SW 1271 (cell line): ENCODE measurements around the gene KRTAP10-7.
"Not testable (repeated sequence)": the region's sequence is repeated elsewhere in the genome, so short reads cannot be mapped to it uniquely, and the experiment has no call there.

Experiments used
- DNase-seq, 2 experiments: peaks; one replicate each; lab custom pipeline; 2025; lab: John Stamatoyannopoulos, UW

Gene KRTAP10-7, protein sequence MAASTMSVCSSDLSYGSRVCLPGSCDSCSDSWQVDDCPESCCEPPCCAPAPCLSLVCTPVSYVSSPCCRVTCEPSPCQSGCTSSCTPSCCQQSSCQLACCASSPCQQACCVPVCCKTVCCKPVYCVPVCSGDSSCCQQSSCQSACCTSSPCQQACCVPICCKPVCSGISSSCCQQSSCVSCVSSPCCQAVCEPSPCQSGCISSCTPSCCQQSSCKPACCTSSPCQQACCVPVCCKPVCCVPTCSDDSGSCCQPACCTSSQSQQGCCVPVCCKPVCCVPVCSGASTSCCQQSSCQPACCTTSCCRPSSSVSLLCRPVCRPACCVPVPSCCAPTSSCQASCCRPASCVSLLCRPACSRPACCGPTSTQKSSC

DNA sequence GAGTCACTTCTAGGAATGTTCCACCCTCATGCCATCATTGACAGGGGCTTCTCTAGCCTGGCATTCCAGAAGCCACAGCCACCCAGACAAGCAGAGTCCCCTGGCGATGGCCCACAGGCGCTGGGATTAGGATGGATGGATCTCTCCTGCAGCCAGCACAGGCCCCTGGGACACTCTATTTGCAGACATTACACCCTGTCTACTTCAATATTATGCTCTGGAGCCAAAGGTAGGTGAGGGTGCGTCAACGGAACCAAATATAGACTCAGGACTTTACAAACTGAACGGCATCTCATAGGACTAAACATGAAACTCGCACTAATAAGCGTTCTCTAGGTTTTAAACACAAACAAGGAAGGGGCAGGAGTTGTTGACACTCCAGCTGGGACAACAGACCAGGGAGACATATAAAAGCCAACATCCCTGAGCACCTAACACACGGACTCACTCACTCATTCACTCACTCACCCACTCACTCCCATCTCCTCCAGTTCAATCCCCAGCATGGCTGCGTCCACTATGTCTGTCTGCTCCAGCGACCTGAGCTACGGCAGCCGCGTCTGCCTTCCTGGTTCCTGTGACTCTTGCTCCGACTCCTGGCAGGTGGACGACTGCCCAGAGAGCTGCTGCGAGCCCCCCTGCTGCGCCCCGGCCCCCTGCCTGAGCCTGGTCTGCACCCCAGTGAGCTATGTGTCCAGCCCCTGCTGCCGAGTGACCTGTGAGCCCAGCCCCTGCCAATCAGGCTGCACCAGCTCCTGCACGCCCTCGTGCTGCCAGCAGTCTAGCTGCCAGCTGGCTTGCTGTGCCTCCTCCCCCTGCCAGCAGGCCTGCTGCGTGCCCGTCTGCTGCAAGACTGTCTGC is at the start of gene KRTAP10-7:
TSS of gene KRTAP10-7 (plus strand) at position 480 of the 861 bp plus-strand sequence. CDS start at position 505, 25 bp downstream.
- DNase-seq = not testable (repeated sequence)

DNA sequence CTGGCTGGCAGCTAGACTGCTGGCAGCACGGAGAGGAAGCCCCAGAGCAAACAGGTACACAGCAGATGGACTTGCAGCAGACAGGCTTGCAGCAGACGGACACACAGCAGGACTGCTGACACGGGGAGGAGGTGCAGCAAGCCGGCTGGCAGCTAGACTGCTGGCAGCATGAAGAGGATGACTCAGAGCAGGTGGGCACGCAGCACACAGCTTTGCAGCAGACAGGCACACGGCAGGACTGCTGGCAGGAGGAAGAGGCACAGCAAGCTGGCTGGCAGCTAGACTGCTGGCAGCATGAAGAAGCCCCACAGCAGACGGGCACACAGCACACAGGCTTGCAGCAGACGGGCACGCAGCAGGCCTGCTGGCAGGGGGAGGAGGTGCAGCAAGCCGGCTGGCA is 49.6 kb upstream of the KRTAP10-7 start:
- DNase-seq = no peak

DNA sequence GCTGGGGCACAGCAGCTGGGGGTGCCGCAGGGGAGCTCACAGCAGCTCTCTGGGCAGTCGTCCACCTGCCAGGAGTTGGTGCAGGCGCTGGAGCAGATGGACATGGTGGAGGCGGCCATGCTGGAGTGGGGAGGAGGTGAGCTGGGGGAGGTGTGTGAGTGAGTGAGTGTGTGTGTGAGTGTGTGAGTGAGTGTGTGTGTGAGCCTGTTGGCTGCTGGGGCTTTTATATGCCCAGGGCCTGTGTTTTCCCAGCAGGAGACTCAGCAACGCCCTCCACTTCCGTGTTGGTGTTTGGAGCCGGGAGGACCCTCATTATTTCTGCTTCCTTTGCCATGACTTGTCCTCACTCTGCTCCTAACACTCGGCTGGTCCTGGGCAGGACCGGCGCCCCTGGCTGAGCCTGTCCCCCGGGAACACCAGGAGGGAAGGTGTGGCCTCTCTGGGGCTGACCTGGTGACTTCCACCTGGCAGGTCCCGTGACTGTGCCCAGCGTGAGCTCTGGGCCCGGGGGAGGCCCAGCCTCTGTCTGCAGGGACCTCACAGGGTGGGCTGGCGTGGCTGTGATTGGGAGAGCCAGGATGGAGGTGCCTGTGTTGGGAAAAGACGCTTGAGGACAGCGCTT is 48.9 kb upstream of the KRTAP10-7 start, which contains the start of gene KRTAP10-2:
TSS of gene KRTAP10-2 (minus strand) at position 166 of the 622 bp plus-strand sequence. CDS start at position 119, 47 bp downstream.
- DNase-seq = no peak

DNA sequence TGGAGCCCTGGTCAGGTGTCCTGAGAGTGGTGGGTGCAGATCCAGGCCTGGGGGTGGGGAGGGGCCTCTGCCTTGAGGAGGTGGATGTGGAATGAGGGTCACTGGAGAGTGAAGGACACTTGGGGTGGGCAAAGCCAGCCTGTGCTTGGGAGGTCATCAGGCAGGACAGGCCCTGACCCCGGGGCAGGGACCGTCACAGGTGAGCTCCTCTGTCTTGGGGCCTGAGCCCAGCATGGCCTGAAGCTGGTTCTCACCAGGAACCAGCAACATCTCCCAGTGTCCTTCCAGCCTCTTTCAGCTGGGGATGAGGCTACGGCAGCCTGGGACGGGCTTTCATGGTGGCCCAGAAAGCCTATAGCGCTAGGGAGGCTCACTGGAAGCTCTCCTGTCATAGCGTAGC is 48.3 kb upstream of the KRTAP10-7 start:
- no peak for DNase-seq

DNA sequence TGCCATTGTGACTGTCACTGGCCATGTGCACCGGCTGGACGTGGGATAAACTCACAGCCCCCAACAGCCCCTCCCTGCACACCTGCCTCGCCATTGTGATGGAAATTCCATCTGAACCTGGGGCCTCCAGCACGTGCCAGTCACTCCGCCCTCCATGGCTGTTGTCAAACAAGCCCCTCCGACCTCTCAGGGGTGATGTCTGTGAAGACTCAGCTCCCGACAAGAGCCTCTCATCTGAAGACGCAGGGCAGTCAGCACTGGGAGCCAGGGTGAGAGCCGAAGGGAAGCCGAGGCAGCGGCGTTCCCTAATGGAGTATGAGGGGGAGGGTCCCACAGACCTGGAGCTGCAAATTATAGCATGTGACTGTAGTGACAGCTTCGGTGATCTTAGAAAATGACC is 47.7 kb upstream of the KRTAP10-7 start:
- no peak for DNase-seq

DNA sequence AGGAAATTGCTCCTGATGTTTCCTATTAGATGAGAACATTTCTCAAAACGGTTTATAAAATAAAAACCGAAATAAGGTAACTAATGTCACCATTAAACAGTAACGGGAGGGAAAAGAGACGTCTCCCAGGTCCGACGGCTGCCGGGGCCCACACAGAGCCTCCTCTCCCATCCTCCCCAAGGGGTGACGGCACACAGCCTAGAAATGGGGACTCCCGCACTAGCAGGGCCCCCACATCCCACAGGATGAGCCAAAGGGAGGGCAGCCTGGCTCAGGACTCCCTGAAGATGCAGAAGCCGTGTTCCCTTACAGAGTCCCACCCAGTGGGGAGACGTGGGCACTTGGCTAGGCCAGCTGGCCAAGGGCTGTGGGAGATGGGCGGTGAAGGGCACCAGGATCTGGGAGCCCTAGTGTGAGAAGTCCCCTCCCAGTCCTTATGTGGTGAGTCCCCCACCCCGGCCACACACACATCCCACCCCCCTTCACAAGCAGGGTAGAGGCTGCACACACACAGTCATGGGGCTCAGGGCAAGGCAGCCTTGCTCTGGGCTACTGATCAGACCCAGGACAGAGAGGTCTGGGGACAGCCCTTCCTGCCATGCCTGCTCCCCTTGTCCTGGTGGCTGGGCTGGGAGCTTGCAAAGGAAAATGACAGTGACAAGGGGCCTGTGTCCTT is 45.1 kb upstream of the KRTAP10-7 start:
- no peak for DNase-seq

DNA sequence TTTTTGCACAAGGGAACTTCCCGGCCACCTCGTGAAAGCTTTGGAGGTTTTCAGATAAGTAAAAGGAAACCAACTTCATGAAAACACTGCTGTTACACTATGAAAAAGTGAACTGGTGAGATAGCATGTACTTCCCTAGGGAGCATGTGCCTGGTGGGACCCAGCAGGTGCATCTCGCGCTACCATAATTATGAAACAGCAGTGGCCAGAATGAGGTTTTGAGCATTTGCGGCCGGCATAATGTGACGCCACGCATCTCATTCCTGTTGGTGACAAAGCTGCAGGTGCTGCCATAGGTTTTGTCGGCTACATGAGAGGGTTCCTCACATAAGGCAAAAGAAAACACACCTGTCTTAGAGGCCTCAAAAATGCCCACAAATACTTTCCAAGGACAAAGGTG is 43.5 kb upstream of the KRTAP10-7 start:
- DNase-seq = no peak

DNA sequence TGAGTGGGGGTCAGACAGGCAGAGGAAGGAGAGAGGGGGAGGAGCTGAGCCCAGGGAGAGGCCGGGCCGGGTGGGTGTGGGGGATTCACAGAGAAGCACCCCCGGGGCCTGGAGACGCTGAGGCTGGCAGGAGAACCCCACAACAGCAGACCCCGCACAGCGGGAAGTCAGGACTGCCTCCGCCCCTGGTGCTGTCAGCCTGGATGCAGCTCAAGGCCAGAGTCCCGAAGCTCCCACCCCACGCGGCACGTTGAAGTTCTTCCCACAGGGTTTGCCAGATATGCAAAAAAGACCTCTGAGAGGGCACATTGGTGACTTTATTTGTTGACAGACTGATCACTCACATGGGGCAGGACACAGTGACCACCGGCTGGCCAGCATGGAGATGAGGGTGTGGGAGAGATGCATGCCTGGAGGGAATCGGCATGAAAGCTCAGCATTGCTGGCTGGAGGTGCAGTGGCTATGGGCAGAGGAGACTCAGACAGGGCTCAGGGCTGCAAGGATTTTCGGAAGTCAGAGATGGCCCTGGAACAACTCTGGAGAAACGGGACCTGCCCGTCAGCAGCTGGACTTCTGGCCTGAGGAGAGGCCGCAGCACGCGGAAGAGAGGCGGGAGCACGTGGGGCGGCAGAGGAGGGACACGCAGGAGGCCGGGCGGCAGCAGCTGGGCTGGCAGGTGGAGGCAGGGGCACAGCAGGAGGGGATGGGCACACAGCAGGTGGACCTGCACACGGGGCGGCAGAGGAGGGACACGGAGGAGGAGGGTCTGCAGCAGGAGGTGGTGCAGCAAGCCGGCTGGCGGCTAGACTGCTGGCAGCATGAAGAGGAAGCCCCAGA is 42.7 kb upstream of the KRTAP10-7 start:
- DNase-seq = no peak

DNA sequence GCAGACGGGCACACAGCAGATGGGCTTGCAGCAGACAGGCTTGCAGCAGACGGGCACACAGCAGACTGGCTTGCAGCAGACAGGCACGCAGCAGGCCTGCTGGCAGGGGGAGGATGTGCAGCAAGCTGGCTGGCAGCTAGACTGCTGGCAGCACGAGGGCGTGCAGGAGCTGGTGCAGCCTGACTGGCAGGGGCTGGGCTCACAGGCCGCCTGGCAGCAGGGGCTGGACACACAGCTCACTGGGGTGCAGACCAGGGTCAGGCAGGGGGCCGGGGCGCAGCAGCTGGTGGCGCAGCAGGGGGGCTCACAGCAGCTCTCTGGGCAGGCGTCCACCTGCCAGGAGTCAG is 42.1 kb upstream of the KRTAP10-7 start:
- DNase-seq = not testable (repeated sequence)

DNA sequence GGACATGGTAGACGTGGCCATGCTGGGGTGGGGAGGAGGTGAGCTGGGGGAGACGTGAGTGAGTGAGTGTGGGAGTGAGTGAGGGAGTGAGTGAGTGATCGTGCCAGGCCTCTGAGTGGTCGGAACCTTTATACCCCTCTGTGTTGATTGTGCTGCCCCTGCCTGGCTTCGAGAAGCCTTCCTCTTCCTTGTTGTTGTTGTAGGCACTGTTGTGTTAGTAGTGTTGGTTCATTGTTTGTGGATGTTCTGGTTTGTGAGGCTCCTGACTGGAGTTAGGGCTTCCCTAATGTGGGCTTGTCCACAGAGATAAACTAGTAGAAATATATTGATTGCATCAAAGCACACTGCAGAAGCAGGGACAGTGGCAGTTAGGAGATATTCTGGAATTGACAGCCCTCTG is 41.7 kb upstream of the KRTAP10-7 start, which contains the start of gene KRTAP10-3:
TSS of gene KRTAP10-3 (minus strand) at position 101 of the 400 bp plus-strand sequence. CDS start at position 21, 80 bp downstream.
- no peak for DNase-seq

DNA sequence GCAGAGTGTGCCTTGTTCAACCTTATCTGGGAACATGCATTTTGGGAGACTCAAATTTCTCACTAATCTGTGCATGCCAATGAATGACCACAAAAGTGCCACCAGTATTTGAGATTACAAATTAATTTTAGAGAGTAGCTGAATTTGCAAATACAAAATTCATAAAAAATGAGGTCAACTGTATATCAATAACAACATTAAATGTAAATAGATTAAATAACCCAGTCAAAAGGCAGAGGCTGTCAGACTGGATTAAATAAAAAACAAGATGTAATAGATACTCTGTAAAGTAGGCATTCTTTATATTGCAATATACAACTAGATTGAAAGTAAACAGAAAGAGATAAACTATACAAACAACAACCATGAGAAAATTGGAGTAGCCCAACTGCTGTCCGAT is 36.3 kb upstream of the KRTAP10-7 start:
- DNase-seq = no peak

DNA sequence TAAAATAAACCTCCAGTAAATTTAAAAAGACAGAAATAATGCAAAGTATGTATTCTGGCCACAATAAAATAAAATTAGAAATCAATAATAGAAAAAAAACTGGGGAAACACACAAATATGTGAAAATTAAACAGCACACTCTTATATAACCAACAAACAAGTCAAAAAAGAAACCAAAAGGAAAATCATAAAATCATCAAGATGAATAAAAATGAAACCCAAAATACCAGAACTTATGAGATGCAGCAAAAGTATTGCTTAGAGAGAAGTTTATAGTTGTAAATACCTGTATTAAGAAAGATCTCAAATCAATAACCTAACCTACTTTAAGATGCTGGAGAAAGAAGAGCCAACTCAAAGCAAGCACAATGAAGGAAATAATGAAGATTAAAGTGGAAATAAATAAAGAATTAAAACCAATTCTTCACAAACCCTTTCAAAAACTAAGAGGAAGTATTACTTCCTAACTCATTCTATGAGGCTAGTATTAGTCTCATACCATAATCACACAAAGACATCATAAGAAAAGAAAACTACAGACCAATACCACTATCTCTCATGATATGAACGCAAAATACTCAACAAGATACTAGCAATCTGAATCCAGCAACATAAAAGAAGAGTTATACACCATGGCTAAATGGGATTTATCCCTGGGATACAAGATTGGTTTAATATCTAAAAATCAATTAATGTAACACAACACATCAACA is 35.4 kb upstream of the KRTAP10-7 start:
- no peak for DNase-seq

DNA sequence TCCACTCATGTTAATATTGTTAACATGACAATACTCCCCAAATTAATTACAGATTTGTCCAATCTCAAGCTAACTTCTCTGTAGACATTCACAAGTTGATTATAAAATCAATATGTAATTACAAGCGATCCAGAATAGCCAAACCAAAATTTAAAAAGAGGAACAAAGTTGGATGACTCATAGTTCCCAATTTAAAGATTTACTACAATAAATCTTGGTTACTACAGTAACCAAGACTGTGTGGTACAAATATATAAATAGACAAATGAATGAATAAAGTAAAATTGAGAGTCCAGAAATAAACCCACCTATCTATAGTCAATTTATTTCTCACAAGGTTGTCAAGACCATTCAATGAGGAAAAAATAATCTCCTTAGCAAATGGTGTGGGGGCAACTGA is 34.0 kb upstream of the KRTAP10-7 start:
- DNase-seq = no peak

DNA sequence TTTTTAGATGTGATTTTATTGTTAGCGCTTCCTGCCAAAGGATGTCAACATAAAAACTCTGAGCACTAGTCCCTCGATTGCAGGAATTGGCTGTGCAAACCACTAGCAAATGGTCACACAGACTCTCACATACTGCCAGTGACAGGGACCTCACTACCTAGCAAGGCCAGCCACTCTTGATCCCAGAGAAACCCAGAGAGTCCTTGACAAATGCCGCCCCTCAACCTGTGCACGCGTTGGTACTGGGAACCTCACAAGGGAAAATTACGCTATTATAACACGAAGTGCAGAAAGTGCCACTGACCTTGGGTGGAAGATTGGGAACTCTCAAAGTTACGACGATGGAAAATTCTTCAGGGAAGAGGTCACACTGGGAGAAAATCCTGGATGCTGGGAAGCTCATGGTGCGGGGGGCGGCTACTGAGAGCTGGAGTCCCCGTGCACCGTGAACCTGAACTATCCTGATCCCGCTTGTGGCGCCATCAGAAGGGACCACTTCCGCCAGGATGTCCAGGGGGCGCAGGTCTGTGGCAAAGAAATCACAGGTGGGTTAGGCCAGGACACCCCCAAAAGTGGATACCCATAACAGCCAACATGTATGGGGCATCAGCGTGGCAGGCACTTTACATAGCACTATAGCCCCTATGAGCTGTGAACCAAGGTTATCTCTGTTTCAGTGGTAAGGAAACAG is 32.8 kb upstream of the KRTAP10-7 start:
- DNase-seq = no peak

DNA sequence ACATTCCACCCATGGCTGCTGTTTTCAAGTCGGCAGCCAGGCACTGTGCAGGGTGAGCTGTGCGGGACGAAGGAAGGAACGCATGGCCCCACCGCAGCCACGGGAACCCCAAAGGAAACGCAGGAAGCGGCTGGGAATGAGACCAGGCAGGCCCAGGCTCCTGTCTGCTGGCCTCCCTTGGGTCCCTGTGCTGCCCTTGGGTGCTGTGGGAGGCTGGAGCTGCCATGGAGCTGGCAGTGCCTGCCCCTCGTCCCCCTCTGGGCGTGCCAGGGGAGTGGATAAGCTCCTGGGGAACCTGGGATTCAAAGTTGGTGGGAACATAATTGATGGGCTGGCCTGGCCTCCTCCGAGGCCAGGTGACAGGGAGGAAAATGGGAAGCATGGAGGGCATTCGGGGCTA is 32.1 kb upstream of the KRTAP10-7 start:
- DNase-seq = no peak

DNA sequence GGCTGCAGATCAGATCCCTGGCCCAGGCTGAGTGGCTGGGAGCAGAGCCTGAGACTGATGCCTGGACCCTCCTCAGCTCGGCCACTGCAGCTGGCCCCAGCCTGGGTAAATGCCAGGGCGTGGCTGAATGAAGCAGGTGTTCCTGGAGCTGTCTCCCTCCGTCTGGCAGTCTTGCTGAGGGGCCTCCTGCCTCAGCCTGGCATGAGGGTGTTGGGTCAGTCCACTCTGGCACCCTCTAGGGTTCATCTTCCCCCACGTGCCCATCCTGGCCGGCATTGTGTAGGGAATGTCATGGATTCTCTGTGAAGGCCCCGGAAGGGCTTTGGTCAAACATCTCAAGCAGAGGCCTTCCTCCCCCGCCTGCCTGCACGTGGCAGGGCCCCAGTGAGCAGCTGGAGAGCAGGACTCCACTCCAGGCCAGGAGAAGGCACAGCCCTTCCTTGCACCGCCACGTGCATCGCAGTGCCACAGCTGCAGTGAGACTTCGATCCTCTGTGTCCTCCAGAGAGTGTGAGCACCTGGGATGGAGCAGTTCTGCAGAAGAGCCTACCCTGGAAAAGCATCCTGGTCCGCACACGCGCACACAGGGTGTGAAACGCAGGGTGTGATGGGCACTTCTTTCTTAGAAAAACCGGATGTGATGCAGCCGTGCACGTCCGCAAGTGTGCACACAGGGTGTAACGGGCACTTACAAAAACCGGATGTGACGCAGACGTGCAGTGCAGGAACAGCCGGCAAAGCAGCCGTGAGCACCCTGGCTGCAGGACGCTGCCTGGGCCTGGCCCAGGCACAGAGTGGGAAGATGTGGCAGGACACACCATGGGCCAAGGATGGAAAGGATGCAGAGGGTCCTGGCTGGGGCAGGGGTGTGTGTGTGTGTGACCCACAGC is 31.5 kb upstream of the KRTAP10-7 start:
- no peak for DNase-seq

DNA sequence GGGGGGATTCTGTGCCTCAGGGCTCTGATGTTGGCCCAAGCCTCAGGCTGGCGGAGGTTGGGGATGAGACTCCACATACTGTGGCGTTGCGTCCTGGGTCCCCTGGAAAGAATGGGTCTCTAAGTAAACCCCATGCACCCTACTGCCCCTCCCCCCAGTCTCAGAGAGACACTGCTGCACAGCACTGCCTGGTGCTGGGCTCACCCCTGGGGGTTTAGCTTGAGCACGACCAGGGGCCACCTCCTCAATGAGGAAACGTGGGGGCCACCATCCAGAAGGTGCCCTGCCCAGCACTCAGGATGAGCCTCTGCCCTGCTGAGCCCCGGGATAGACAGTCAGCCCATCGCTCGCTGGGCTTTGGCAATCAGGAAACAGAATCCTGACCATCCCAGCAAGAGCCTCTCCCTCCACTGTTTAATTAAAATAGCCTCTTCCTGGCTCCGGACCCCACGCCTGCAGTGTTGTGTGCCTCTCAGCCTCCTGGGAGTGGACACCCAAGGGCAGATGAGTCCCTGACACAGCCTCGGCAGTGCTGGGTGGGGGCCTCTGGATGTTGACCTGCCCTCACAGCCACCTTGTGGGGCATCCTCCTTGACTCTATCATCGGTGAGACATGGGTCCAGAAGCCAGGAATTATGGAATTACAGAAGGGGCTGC is 30.4 kb upstream of the KRTAP10-7 start:
- DNase-seq = no peak

DNA sequence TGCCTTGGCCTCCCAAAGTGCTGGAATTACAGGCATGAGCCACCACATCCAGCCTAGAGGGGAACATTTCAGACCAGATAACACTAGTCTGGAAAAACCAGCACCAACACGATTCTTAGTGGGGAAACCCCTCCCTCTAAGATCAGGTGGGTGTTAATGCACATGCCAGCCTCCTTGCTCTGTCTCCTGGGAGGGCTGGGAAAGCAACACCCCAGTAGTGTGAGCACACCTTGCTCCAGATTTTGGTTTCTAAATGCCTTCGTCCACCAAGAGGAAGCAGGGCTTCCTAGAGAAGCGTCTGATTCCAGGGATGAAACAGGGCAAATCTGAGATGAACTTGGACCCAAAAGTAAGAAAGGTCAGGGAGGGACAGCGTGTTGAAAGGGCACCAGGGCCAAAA is 29.1 kb upstream of the KRTAP10-7 start:
- no peak for DNase-seq
